ENCODE data around the gene FAM3B.

FAM3B gene

GRCh38 chr21:41317458-41317857 lies 857 bp downstream of the FAM3B start:
- no peak for TF ChIP-seq ZFP3 (tag by site-specific recombination; IDR thresholded peaks at IDR 0.05; ENCODE audit: low read depth)
- no peak for TF ChIP-seq BCL6B (tag by site-specific recombination; IDR thresholded peaks at IDR 0.05)
- TF ChIP-seq ZEB2 (tag by site-specific recombination; IDR thresholded peaks at IDR 0.05), result no peak
- no peak for TF ChIP-seq ZNF677 (tag by site-specific recombination; IDR thresholded peaks at IDR 0.05)
- no peak for TF ChIP-seq OSR2 (tag by site-specific recombination; IDR thresholded peaks at IDR 0.05)
- TF ChIP-seq SALL2 (tag by site-specific recombination; IDR thresholded peaks at IDR 0.05; ENCODE audit: borderline replicate concordance), result no peak
- no peak for TF ChIP-seq RBAK (tag by site-specific recombination; IDR thresholded peaks at IDR 0.05)
- TF ChIP-seq ZNF184 (tag by site-specific recombination; IDR thresholded peaks at IDR 0.05), result no peak
- TF ChIP-seq ZNF548 (tag by site-specific recombination; IDR thresholded peaks at IDR 0.05), result no peak
- no peak for TF ChIP-seq PRDM4 (tag by site-specific recombination; IDR thresholded peaks at IDR 0.05)
- no peak for TF ChIP-seq ZBTB17 (tag by site-specific recombination; IDR thresholded peaks at IDR 0.05)
- TF ChIP-seq GLI2 (tag by site-specific recombination; IDR thresholded peaks at IDR 0.05; ENCODE audit: borderline replicate concordance, low read depth), result no peak
- TF ChIP-seq ZSCAN16 (tag by site-specific recombination; IDR thresholded peaks at IDR 0.05), result no peak
- TF ChIP-seq ZNF248 (tag by site-specific recombination; IDR thresholded peaks at IDR 0.05), result no peak
- no peak for TF ChIP-seq ZNF404 (tag by site-specific recombination; IDR thresholded peaks at IDR 0.05)
- TF ChIP-seq ZNF354C (tag by site-specific recombination; IDR thresholded peaks at IDR 0.05; ENCODE audit: borderline replicate concordance, low read depth), result no peak
- no peak for TF ChIP-seq REST (tag by site-specific recombination; IDR thresholded peaks at IDR 0.05)
- no peak for TF ChIP-seq TCF7L2 (IDR thresholded peaks at IDR 0.05; ENCODE audit: borderline replicate concordance, low read depth, low read length)
- TF ChIP-seq ZSCAN23 (tag by site-specific recombination; IDR thresholded peaks at IDR 0.05), result no peak
- TF ChIP-seq INSM2 (tag by site-specific recombination; IDR thresholded peaks at IDR 0.05), result no peak
- H3K9me3 ChIP-seq (ENCODE audit: control insufficient read depth, insufficient read depth, low read depth, low read length), result no peaks in the 10 kb centered on the region
- no peak overlapping the region for H3K4me3 ChIP-seq (ENCODE audit: low read depth, low read length)
- no peak overlapping the region for H3K27ac ChIP-seq (ENCODE audit: extremely low read depth, low read depth, low read length)
- H3K4me1 ChIP-seq (ENCODE audit: control insufficient read depth, insufficient read depth, low read length), result no peaks in the 10 kb centered on the region
- no peaks in the 10 kb centered on the region for H3K36me3 ChIP-seq (ENCODE audit: control insufficient read depth in 2 of 2, insufficient read depth in 1 of 2, low read length in 2 of 2)
- ChIA-PET CTCF (interaction anchor here (1.0 kb wide), 1 partner anchor 35 kb away, joined by 3 read pairs; no protein-coding TSS in a partner anchor), POLR2A (no interaction called here)

Measured in HEK293 (cell line).